GM18519 (cell line): Measurements from ENCODE around the gene FIGN.

ENCODE experiments used
- ATAC-seq: cut with Tn5 transposase; IDR thresholded peaks from one replicate; pipeline ENCODE4 v1.9.1; 2021; ENCODE audit warnings: mild to moderate bottlenecking, moderate library complexity; ENCODE audit not compliant: unreplicated experiment, low FRiP score

FIGN gene, protein sequence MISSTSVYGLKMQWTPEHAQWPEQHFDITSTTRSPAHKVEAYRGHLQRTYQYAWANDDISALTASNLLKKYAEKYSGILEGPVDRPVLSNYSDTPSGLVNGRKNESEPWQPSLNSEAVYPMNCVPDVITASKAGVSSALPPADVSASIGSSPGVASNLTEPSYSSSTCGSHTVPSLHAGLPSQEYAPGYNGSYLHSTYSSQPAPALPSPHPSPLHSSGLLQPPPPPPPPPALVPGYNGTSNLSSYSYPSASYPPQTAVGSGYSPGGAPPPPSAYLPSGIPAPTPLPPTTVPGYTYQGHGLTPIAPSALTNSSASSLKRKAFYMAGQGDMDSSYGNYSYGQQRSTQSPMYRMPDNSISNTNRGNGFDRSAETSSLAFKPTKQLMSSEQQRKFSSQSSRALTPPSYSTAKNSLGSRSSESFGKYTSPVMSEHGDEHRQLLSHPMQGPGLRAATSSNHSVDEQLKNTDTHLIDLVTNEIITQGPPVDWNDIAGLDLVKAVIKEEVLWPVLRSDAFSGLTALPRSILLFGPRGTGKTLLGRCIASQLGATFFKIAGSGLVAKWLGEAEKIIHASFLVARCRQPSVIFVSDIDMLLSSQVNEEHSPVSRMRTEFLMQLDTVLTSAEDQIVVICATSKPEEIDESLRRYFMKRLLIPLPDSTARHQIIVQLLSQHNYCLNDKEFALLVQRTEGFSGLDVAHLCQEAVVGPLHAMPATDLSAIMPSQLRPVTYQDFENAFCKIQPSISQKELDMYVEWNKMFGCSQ

DNA sequence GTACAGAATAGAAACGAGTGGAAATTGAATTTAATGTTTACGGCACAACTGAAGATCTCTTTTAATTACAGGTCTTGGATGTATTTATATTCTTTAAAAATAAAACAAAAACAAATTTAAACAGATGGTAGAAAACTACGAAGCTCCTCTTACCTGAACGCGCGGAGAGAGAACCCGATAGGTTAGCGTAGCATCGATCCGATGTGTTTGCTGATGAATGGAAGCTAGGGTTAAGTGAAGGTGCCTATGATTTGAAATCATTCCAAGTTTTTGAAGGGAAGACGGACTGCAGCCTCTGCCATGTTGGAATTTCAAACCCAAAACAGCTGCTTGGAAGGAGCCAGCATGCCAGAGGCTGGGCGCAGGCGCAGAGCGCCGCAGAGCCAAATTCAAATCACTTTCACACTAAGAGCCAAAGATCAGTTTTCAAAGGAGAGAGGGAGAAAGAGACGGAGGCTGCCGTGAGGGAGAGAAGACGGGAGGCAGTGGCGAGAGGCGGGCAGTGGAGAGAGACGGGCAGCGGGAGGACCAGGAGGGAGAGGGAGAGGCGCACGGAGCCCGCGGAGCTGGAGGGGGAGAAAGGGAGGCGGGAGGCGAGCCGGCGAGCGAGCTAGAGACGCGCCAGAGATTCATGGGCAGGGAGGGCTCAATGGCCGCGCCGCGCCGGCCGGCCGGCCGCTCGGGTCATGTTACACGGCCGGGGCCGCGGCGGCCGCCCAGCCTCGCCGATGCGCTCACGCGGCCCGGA lies at the start of gene FIGN:
Gene FIGN (minus strand): TSS at position 324 of the 748 bp plus-strand sequence. CDS start 1,081 bp downstream, outside the sequence.
- ATAC-seq: no peak

DNA sequence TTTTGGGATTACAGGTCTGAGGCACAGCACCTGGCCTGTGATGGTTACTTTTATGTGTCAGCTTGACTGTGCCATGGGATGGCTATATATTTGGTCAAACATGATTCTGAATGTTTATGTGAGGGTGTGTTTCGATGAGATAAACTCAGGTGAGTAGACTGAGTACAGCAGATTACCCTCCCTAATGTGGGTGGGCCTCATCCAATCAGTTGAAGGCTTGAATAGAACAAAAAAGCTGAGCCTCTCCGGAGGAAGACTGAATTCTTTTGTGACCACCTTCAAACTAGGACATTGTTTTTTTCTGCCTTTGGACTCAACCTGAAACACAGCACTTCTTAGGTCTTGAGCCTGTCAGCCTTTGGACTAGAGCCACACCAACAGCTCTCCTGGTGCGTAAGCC lies 49.4 kb upstream of the FIGN start:
- ATAC-seq: no peak

DNA sequence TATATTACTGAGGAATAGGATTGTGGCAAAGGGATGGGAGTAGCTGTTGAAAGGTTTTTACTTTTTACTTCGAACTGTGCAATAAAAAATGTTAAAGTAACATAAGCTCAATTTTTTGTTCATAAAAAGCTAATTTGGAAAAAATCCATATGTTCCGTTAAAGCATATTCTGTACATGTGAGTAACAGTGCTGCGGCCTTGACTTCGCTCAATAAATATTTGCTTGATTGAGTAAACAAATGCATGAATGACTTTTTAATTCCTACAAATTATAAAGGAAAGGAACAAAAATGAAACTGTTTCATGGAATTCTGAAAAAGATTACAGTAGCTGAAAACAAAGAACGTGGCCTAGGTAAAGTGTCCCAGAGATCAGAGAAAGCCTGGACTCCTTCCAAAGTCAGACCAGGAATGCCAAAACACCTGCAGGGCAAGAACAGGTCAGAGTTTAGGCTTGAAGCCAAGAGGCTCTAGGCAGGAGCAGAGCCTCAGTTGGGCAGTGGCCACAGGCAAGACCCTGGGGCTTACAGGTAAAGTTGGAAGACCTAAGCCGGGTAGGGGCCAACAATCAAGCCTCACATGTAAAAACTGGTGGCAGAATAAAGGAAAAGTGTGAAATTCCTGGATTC lies 44.3 kb upstream of the FIGN start:
- ATAC-seq: no peak

DNA sequence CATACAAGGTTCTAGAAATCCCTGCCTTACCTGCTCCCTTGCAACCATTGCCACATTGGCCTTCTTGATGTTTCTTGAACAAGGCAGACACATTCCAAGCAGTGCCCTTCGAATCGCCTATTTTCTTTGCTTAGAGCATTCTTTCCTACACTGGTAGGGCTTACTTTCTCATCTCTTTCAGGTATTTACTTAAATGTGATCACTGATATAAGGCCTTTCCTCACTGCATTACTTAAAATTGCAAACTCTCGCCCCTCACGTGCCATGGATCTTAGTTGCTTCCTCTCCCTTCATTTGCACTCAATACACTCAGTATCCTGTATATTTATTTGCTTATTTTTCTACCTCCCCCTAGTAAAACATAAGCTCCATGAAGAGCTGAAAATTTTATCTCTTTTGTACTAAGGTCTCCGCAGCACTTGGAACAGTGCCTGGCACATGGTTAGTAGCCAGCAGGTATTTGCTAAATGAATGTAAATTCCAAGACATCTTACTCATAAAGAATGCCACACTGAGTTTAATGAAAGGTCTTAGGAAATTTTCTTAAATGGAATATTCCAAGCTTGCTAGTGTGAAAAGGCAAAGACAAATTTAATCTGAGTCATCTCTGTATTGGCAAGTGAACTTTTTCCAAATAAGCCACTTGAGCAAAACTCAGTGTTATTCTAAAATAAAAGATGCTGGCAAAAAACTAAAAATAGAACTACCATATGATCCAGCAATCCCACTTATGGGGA lies 42.4 kb upstream of the FIGN start:
- no peak for ATAC-seq

DNA sequence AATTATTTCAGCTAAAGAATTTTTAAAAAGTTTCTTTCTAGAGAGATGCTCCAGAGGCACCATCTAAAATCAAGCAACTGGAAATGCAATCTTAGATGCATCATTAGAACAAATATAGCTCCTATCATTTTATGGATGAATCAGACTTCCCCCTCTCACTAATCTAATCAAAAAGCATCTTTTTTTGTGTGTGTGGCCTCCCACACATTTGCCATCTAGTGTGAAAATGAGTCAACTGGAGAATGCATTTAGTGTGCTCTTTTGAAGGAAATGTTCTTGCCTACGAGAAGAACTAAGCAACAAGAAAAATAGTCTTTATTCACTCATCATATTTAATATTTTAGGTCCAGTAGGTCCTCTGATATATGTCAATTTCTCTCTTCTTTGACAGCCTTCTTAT lies 39.5 kb upstream of the FIGN start:
- ATAC-seq: no peak

DNA sequence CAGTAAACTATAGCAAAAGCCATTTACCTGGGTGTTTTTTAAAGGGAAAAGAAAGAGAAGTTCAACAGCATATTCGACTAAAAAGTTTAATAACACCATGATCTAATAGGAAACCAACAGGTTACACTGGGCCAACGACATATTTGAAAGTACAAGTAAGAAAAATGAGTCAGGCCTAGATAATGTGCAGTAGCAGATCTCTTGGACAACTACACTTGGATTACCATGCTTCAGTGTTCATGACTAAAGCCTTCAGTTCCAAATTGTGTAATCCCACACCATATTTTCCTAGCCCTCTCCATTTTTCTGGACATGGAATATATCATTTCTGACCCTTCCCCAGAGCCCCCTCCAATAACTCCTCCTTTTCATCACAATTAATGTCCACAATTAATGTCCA lies 39.1 kb upstream of the FIGN start:
- ATAC-seq: no peak

DNA sequence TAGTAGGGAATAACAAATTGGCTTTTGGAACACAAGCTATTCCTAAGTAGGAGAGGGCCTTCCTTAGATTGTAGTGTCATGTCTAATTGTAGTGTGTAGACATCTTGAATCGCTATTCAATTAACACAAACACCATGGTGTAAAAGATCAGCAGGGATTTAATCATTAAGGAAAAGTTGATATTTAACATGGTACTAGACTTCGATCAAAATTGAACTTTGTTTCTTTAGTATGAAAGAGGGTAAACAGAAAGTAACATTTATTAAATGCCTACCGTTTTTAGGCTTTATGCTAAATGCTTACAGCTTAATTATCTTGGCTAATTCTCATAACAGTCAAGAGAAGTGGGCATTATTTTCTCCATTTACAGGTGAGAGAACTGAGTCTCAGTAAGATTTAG lies 37.5 kb upstream of the FIGN start:
- no peak for ATAC-seq

DNA sequence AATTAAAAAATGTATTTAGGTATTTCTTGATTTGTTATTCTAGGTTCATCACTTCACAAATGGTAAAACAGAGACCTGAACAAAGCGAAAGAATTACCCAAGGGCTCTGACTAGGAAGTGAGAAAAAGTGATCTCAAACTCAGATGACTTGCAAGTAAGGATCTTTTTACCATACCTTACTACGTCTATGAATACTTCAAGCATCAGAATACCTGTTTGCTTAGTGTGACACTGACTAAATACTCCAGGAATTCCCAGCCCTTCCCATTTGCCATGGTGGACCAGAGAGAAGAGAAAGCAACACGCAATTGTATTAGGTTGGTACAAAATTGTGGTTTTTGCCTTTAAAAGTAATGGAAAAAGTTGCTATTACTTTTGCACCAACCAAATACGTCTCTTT lies 35.8 kb upstream of the FIGN start:
- no peak for ATAC-seq

DNA sequence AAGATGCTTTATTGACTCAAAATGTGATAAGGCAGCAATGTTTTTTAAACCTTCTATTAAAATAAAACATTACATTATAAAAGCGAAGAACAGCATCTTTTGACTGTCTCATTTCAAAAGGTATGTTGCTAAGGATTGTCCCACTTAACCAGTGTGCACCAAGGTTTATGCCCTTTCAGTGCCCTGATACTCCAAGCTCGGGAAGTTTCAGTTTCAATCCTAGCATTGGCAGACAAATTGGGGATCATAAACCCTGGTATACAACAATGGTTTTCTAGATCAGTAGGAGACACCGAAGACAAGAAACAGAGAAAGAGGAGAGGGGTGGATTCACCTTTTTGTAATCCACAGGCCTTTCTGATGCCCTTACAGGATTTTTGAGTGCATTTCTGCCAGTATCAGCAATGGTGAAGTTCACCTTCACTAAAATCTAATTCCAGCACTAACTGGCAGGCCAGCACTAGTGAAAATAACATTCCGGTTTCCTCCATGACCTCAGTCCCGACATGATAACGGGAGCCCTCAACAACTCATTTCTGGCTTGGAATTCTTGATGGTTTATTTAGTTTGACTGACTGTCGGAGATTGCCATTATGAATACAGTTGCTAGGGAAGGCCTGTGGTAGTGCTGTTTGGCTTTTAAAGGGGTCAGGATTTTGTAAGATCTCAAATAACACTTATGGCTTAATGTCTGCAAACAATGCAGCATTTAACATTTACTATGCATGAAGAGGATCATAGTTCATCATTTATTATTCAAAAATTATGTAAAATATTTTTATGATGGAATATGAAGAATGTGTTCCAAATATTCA lies 33.3 kb upstream of the FIGN start:
- no peak for ATAC-seq

DNA sequence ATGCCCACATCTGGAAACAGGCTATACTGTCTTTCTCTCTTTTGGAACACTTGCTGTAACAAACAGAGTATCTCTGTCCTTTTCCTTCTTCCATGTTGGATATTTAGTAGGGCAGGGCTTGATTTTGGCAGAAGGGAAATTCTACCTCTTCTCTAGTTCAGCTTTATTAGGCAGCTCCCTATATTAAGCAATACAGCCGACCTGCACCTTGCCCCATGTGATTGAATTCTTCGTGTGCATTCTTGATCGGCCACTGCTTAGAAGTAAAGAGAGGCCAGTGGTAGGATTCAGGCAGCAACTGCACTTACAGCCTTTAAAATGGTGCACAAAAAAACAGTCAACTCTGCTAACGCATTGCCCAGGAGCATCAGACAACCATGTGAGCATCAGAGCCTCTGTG lies 31.3 kb upstream of the FIGN start:
- no peak for ATAC-seq

DNA sequence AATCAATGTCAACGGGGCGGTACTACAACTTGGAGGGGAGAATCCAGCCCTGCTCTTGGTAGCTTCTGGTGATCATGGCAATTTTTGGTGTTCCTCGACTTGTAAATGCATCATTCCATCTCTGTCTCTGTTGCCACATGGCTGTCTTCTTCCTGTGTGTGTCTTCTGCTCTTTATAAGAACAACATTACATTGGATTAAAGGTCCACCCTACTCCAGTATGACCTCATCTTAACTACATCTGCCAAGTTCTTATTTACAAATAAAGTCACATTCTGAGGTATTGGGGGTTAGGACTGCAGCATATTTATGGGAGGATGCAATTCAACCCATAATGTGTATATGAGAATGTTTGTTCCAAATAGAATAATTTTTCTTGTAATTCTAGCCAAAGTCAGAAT lies 28.8 kb upstream of the FIGN start:
- ATAC-seq: no peak

DNA sequence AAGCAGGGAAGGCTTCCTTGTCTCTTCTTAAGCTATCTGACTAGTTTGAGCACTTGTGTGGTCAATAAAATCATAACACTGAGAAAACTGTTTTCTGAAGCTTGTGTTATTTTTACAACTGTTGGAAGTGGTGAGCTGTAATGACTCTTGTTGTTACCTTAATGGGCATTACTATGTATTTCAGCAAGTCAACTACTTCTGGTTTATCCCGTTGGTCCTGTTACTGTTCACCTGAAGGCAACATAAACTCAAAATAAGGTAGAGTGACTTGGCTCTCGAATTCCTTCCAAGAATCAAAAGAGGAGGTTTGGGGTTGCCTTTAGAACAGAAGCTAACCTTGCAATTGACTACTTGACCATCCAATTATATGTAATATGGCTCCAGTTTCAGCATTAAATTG lies 23.2 kb upstream of the FIGN start:
- no peak for ATAC-seq

DNA sequence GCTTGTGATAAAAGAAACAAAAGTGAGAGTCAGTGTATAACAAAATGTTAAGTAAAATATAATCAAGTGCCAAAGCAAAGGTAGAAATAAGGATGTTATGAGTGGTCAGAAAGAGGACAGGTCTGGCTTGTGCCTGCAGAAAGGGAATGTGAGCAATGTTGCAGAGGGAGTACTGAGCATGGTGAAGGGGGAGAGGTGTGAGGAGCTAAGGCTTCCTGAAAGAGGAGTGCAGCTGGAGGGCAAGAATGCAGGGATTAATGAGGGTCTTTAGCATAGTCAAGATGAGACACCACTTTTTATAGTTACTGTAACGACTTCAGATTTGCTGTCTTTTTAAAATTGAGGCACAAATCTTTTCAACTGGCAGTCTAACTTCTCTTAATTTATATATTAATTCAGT lies 22.0 kb upstream of the FIGN start:
- no peak for ATAC-seq

DNA sequence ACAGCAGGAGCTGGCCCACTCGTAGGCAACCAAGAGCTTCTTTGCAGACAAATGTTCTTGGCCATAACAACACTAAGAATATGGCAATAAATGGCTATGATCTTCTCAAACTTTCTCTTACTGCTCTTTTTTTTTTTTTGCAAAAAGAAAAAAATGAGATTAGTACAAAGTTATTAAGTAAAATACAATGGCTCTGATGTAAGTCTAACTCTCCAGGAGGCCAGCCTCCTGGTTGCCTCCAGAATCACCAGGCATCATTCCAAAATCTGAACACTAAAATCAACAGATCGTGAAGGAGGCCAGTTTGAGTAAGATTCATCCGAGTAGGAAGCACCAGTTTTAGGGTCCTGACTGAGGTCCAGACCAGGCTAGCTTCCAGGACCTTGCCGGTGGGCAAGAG lies 20.8 kb upstream of the FIGN start:
- ATAC-seq: no peak

DNA sequence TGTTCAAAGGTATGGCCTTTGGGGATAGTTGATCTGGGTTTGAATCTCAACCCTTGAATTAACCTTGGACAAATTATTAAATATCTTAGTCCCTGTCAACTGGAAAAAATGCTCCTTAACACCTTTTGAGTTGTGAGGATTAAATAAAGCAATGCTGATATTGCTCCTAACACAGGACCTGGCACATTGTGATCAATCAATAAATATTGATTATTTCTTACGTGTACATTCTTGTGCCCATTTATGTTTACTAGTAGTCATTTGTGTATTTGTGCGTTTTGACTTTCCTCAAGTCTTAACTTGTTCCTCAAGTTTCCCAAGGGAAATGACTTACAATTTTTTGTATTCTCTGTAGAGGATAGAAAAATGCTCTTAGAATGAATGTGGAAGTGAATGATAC lies 19.6 kb upstream of the FIGN start:
- no peak for ATAC-seq

DNA sequence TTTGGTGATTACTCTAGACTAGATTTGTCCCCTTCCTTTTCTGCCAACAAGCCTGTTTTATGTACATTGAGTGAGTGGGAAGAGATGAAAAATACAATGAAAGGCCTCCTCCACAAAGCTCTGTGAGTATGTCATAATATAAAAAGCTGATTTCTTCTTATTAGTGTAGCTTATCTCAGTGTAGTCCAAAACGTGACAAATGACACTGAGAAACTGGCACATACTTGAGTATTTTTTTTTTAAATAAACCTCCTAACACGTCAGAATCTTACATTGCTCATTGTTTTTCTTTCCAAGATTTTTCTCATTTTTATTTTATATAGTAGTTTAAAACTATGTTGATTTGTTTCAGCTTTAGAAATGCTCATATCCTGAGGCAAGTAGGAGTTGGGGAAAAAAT lies 17.9 kb upstream of the FIGN start:
- no peak for ATAC-seq

DNA sequence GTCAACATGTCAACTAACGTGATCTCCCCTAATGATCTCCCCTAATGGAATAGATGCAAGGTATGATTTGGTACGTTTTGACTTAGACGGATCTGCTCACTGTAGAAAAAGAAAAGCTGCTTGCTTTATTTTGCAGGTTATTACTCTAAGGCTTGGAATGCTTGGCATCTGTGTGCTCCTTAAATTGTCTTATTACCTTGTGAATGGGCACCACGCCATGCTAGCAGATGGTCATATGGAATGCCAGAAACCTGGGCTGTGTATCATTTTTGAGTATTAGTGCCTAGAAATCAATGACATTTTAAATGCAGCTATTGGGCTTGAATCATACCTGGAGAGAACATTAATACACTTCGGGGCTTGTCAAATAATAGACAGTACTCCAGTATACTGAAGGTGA lies 16.5 kb upstream of the FIGN start:
- ATAC-seq: no peak

DNA sequence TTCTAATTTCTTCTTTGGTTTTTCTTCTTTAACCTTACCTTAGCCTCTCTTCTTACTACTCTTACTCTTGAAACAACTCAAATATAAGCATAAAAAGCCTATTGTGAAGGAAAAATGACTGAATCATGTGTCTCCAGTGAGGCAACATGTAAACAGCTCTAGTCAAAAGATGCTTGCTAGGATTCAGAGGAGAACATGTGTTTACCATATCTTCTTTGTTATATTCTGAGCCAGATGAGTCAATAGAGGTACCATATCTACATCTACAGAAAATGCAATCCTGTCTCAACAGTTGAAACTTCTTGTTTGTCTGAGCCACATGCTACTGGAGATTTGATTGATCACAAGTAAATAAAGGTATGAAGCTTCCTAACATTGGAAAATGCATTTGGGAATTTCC lies 15.9 kb upstream of the FIGN start:
- ATAC-seq: no peak

DNA sequence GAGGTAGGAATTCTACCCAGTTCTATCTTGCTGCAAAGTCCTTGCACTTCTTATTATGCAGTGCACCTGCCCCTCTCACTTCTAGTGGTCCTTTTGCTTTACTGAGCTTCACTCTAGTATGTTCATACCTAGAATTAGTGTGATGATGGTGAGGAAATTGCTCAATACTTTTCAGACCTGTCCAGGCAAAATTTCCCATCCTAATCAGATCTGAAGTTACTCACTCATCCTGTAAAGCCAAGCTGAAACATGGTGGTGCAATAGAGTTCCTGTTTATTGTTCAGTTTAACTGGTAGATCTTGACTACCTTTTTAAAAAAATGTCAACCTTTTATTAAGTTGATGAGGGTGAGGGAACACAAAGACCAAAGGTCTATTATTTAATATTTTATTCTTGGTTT lies 12.6 kb upstream of the FIGN start:
- no peak for ATAC-seq
